Adipose tissue (tissue), 3 donors: ENCODE results near the gene NMNAT2. TPM values are rescaled to one million over a fixed set of nuclear protein-coding genes. Genes with fewer than 3 reads are reported as not detected.

Source experiments
- H3K27ac ChIP-seq: one replicate; pipeline ENCODE4 v1.5.1; 2013; ENCODE audit warnings: low read depth, low read length
- WGBS, 3 donors: extraction: QIAGEN DNeasy Blood & Tissue Kit; methylation state at CpG; one replicate each; pipeline ENCODE4 v1.1.7; 2013; 5-methylcytosine and 5-hydroxymethylcytosine counted together
- polyA plus RNA-seq, 3 donors: library from polyadenylated mRNA; stranded (reverse); fragments of 200-250 nt; gene quantifications; one replicate each; pipeline ENCODE4 v1.2.3, GENCODE V29; 2013
- donor health status: healthy with polysubstance abuse.
- donor health status: Bipolar disorder and iron deficiency.
- donor health status: healthy.

The NMNAT2 gene
- polyA plus RNA-seq, 3 donors, result 0.90 to 1.9 (median 1.3) TPM

- 82 to 87% (median 85%) methylated on average over 7 of the region's 7 CpGs for WGBS, 3 donors
- H3K27ac ChIP-seq, result no peak overlapping the region
Measured at GRCh38 chr1:183239220-183239742, 178.9 kb downstream of the NMNAT2 start.

GRCh38 chr1:183238071-183238470 lies 180.1 kb downstream of the NMNAT2 start:
- H3K27ac ChIP-seq, result no peak overlapping the region
- 78 to 86% (median 85%) methylated on average over 2 of the region's 2 CpGs for WGBS, 3 donors

- 92 to 98% (median 96%) methylated on average over 2 of the region's 2 CpGs for WGBS, 3 donors
- H3K27ac ChIP-seq, result no peak overlapping the region
Measured at GRCh38 chr1:183237046-183237445, 181.1 kb downstream of the NMNAT2 start.

- H3K27ac ChIP-seq, result no peak overlapping the region
- WGBS, 3 donors, result 83 to 87% (median 86%) methylated on average over 6 of the region's 6 CpGs
Measured at GRCh38 chr1:183236158-183236725, 181.9 kb downstream of the NMNAT2 start.

GRCh38 chr1:183235503-183235902 lies 182.7 kb downstream of the NMNAT2 start:
- H3K27ac ChIP-seq, result no peak overlapping the region
- WGBS, 3 donors, result 86 to 92% (median 91%) methylated on average over 14 of the region's 14 CpGs

- no peak overlapping the region for H3K27ac ChIP-seq
- 27 to 39% (median 36%) methylated on average over 15 of the region's 15 CpGs for WGBS, 3 donors
Measured at GRCh38 chr1:183234660-183235476, 183.3 kb downstream of the NMNAT2 start.

- H3K27ac ChIP-seq, result no peak overlapping the region
Measured at GRCh38 chr1:183233113-183233512, 185.1 kb downstream of the NMNAT2 start.

GRCh38 chr1:183231545-183231944 lies 186.6 kb downstream of the NMNAT2 start:
- 97 to 99% (median 97%) methylated on average over 1 of the region's 1 CpG for WGBS, 3 donors
- H3K27ac ChIP-seq, result no peak overlapping the region

- H3K27ac ChIP-seq, result no peak overlapping the region
- WGBS, 3 donors, result 81 to 86% (median 83%) methylated on average over 2 of the region's 2 CpGs
Measured at GRCh38 chr1:183230413-183230812, 187.8 kb downstream of the NMNAT2 start.

GRCh38 chr1:183228347-183229220 lies 189.6 kb downstream of the NMNAT2 start:
- 82 to 94% (median 92%) methylated on average over 13 of the region's 13 CpGs for WGBS, 3 donors
- no peak overlapping the region for H3K27ac ChIP-seq

- 80 to 86% (median 82%) methylated on average over 16 of the region's 16 CpGs for WGBS, 3 donors
- no peak overlapping the region for H3K27ac ChIP-seq
Measured at GRCh38 chr1:183227422-183228346, 190.5 kb downstream of the NMNAT2 start.

GRCh38 chr1:183226963-183227362 lies 191.2 kb downstream of the NMNAT2 start:
- no peak overlapping the region for H3K27ac ChIP-seq
- 71 to 78% (median 73%) methylated on average over 4 of the region's 4 CpGs for WGBS, 3 donors

- WGBS, 3 donors, result 82 to 97% (median 91%) methylated on average over 4 of the region's 4 CpGs
- no peak overlapping the region for H3K27ac ChIP-seq
Measured at GRCh38 chr1:183226361-183226760, 191.8 kb downstream of the NMNAT2 start.

- 70 to 91% (median 71%) methylated on average over 3 of the region's 3 CpGs for WGBS, 3 donors
- H3K27ac ChIP-seq, result no peak overlapping the region
Measured at GRCh38 chr1:183223467-183223866, 194.7 kb downstream of the NMNAT2 start.

- WGBS, 3 donors, result 53 to 96% (median 94%) methylated on average over 3 of the region's 3 CpGs
- H3K27ac ChIP-seq, result no peak overlapping the region
Measured at GRCh38 chr1:183222909-183223308, 195.3 kb downstream of the NMNAT2 start.

GRCh38 chr1:183219616-183220009 lies 198.6 kb downstream of the NMNAT2 start:
- H3K27ac ChIP-seq, result no peak overlapping the region

GRCh38 chr1:183218971-183219615 lies 199.1 kb downstream of the NMNAT2 start:
- WGBS, 3 donors, result 9 to 43% (median 15%) methylated on average over 5 of the region's 5 CpGs
- H3K27ac ChIP-seq, result no peak overlapping the region
